Naive thymus-derived CD4-positive, alpha-beta T cell (primary cell): Measurements from ENCODE around the gene DNAJC7. TPM values are rescaled to one million over a fixed set of nuclear protein-coding genes. Genes with fewer than 3 reads are reported as not detected.

Experiments used
- ATAC-seq: fragments of 150-1000 bp; cut with Tn5 transposase; 2 replicates; pipeline ENCODE4 v1.10.0; 2021; ENCODE audit warnings: mild to moderate bottlenecking, moderate library complexity
- CTCF ChIA-PET: fragments of 350-600 bp; sonication (Branson Sonifier 250); formaldehyde crosslinking; loops from one replicate; lab custom pipeline; 2021; ENCODE audit warnings: antibody characterized with exemption; lab: Charles Lee
- POLR2A ChIA-PET: fragments of 350-600 bp; sonication (Branson Sonifier 250); formaldehyde crosslinking; loops from one replicate; lab custom pipeline; 2021; ENCODE audit warnings: antibody characterized with exemption, inconsistent platforms; lab: Charles Lee
- DNase-seq, 9 donors: peaks; one replicate each; pipeline versions ENCODE4 v3.0.0 to v3.0.0-alpha.2; 2020 to 2022; ENCODE audit warnings: mixed read lengths in 1 of 9
- H3K27ac ChIP-seq: one replicate; pipeline ENCODE4 v1.7.0; 2013; ENCODE audit warnings: mild to moderate bottlenecking, low read depth, low read length, moderate library complexity
- H3K27me3 ChIP-seq, 2 donors: one replicate each; pipeline ENCODE4 v1.7.0; 2013; ENCODE audit warnings: low read length in 2 of 2, mild to moderate bottlenecking in 2 of 2, moderate library complexity in 2 of 2; ENCODE audit not compliant: control insufficient read depth in 2 of 2, insufficient read depth in 2 of 2
- H3K36me3 ChIP-seq, 3 experiments: 1 replicate in 2 of 3; 2 replicates in 1 of 3; pipeline ENCODE4 v1.7.0; 2013; ENCODE audit warnings: low read length in 3 of 3, mild to moderate bottlenecking in 3 of 3, moderate library complexity in 1 of 3; ENCODE audit not compliant: insufficient read depth in 3 of 3, control insufficient read depth in 2 of 3
- H3K4me1 ChIP-seq, 2 donors: one replicate each; pipeline ENCODE4 v1.7.0; 2013; ENCODE audit warnings: low read length in 2 of 2, mild to moderate bottlenecking in 2 of 2, moderate library complexity in 1 of 2; ENCODE audit not compliant: control insufficient read depth in 2 of 2, insufficient read depth in 2 of 2
- H3K4me3 ChIP-seq: 2 replicates; pipeline ENCODE4 v1.7.0; 2013; ENCODE audit warnings: mild to moderate bottlenecking, low read length
- H3K9me3 ChIP-seq, 3 experiments: 1 replicate in 2 of 3; 2 replicates in 1 of 3; pipeline ENCODE4 v1.7.0; 2013; ENCODE audit warnings: low read length in 3 of 3; ENCODE audit not compliant: control insufficient read depth in 2 of 3
- H3K27ac Mint-ChIP-seq, 9 donors: one replicate each; pipeline ENCODE4 v1.8.0; 2020 to 2022; ENCODE audit warnings: mixed read lengths in 9 of 9, mild to moderate bottlenecking in 8 of 9, moderate library complexity in 5 of 9, inconsistent platforms in 2 of 9
- H3K27me3 Mint-ChIP-seq, 5 donors: one replicate each; pipeline ENCODE4 v1.8.0; 2021 to 2022; ENCODE audit warnings: mixed read lengths in 5 of 5, mild to moderate bottlenecking in 1 of 5
- H3K36me3 Mint-ChIP-seq, 5 donors: one replicate each; pipeline ENCODE4 v1.8.0; 2020 to 2022; ENCODE audit warnings: mixed read lengths in 5 of 5, mild to moderate bottlenecking in 3 of 5, inconsistent platforms in 1 of 5
- H3K4me1 Mint-ChIP-seq, 7 donors: one replicate each; pipeline ENCODE4 v1.8.0; 2020 to 2022; ENCODE audit warnings: mixed read lengths in 7 of 7, mild to moderate bottlenecking in 3 of 7, inconsistent platforms in 1 of 7
- H3K4me3 Mint-ChIP-seq, 10 donors: one replicate each; pipeline ENCODE4 v1.8.0; 2020 to 2022; ENCODE audit warnings: mild to moderate bottlenecking in 10 of 10, mixed read lengths in 10 of 10, moderate library complexity in 6 of 10, inconsistent platforms in 2 of 10
- H3K9me3 Mint-ChIP-seq, 11 donors: one replicate each; pipeline ENCODE4 v1.8.0; 2020 to 2022; ENCODE audit warnings: mixed read lengths in 11 of 11, mild to moderate bottlenecking in 4 of 11, inconsistent platforms in 1 of 11, moderate library complexity in 1 of 11
- intact Hi-C, 2 donors: fragments of 100-400 bp; cut with micrococcal nuclease; formaldehyde crosslinking; loops; one replicate each; pipeline ENCODE4 v1.15.1; 2023
- polyA plus RNA-seq, 2 donors: library from polyadenylated mRNA; unstranded; fragments of 300-500 nt; fragmentation: Illumina TruSeq; gene quantifications; one replicate each; pipeline ENCODE4 v1.2.3, GENCODE V29; 2021
- total RNA-seq, 6 experiments: library from RNA in 5 of 6; stranded (reverse) in 5 of 6; gene quantifications; 1 replicate in 5 of 6; 2 replicates in 1 of 6; pipeline ENCODE4 v1.2.3 and lab custom pipeline; 2021 to 2026

The DNAJC7 gene
- total and polyA plus RNA-seq, 7 experiments from 2014 or later: 65.4 to 145 (median 107) TPM

DNA sequence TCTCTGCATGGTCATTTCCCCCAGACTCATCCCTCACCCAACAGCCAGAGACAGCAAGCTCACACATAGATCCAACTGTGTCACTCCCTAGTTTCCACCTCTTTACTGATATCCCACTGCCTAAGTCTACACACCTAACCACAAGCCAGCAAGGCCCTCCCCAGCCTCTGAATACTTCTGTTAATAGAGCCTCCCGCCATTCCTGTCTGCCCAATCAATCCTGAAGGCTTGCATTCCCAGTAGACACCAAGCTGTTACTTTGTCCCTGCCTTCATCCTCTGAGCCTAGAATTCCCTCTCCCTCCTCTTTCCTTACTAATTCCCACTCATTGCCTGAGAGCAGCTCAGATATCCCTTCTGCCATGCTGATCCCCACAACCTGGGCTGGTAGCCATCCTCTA is 28.5 kb upstream of the DNAJC7 start:
- ChIA-PET CTCF (interaction anchor here (1.5 kb wide), 1 partner anchor 26 kb away, joined by 3 read pairs; the partner anchor contains the start of gene NKIRAS2), POLR2A (interaction anchor here (0.6 to 1.1 kb wide), 2 partner anchors 26 to 730 kb away, joined by 3 read pairs; partner anchors contain the start of gene NKIRAS2)
- DNase-seq (no peak), ATAC-seq (no peak)
- H3K27me3 ChIP-seq: no peaks in the 10 kb centered on the region
- no peaks in the 10 kb centered on the region for H3K36me3 Mint-ChIP-seq
- peak overlapping the region in 2 of 9 donors; percentile 4 to 19 for H3K27ac Mint-ChIP-seq
- peaks cover 0 to 21% (median 1%) of the 10 kb centered on the region in 5 donors for H3K27me3 Mint-ChIP-seq
- no peaks in the 10 kb centered on the region for H3K36me3 ChIP-seq
- H3K4me1 Mint-ChIP-seq: peaks cover 1 to 9% (median 2%) of the 10 kb centered on the region in 7 donors
- H3K4me3 ChIP-seq: no peak overlapping the region
- H3K4me1 ChIP-seq: peaks cover 0 to 4% of the 10 kb centered on the region in 2 donors
- no peaks in the 10 kb centered on the region for H3K9me3 ChIP-seq
- intact Hi-C loops: no loop called here
- H3K4me3 Mint-ChIP-seq: no peak overlapping the region
- H3K27ac ChIP-seq: no peak overlapping the region
- no peaks in the 10 kb centered on the region for H3K9me3 Mint-ChIP-seq

DNA sequence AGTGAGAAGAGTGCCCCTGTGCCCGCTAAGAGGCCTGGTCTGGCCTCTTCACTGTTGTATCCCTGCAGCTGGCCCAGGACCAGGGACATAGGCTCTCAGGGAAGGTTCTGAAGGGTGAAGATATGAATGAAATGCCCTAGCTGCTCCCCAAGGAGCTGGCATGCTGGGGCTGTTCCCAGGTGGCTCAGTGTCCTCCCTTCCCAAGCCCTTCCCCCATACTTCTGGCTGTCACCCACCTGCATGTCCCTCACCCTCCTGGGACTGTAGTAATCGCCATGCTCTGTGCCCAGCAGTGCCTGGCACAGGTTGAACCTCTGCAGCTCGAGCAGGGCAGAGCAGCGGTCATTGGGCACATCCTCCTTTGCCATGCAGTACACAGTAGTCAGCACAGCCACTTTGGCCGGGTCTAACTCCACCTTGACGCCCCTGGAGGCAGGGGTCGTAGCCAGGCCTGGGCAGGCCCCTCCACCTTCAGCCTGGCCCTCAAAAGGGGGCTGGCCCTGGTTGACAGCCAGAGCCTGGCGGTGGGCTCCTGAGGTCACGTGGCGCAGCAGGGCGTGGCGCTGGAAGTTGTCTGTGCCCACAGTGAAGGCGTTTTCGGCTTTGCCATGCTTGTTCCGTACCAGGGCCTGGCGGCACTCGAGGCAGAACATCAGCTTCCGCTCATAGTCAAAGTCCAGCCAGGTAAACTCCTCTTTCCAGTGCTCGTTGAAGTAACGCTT is 25.5 kb upstream of the DNAJC7 start:
- Mint-ChIP-seq H3K27me3 (peaks cover 0 to 6% (median 0%) of the 10 kb centered on the region in 5 donors), H3K27ac (no peak overlapping the region), H3K36me3 (no peaks in the 10 kb centered on the region), H3K4me1 (no peaks in the 10 kb centered on the region), H3K9me3 (no peaks in the 10 kb centered on the region), H3K4me3 (no peak overlapping the region)
- ChIA-PET CTCF (interaction anchor here (0.7 kb wide), 1 partner anchor 68 kb away, joined by 6 read pairs; no protein-coding TSS in a partner anchor), POLR2A (no interaction called here)
- H3K4me1 ChIP-seq: no peaks in the 10 kb centered on the region
- H3K27ac ChIP-seq: no peak overlapping the region
- no peaks in the 10 kb centered on the region for H3K27me3 ChIP-seq
- H3K36me3 ChIP-seq: no peaks in the 10 kb centered on the region
- no peak overlapping the region for H3K4me3 ChIP-seq
- ATAC-seq: no peak
- intact Hi-C loops: no loop called here
- no peaks in the 10 kb centered on the region for H3K9me3 ChIP-seq
- no peak for DNase-seq

DNA sequence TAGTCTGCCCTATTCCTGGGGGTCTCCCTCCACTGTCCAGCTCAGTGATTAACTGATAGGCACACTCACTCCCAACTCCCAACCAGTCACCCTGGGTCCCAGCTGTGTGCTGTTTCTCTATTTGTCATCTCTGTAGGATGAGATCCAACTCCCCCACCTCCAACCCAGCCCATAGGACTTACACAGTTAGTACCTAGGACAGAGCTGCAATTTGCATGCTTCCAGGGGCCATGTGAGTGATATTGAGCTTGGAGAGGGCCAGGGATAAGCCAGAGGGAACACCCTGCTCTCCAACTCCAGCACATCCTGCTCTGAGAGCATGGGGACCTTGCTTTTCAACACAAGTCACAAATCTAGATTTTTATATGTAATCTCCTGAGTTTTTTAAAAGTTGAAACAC is 24.4 kb upstream of the DNAJC7 start:
- no peaks in the 10 kb centered on the region for H3K27me3 ChIP-seq
- ChIA-PET POLR2A (interaction anchor here (1.2 kb wide), 1 partner anchor 76 kb away, joined by 3 read pairs; no protein-coding TSS in a partner anchor), CTCF (interaction anchor here (0.5 kb wide), 1 partner anchor 26 kb away, joined by 3 read pairs; no protein-coding TSS in a partner anchor)
- Mint-ChIP-seq H3K27me3 (peaks cover 0 to 6% (median 0%) of the 10 kb centered on the region in 5 donors), H3K27ac (no peak overlapping the region), H3K36me3 (no peaks in the 10 kb centered on the region), H3K4me1 (no peaks in the 10 kb centered on the region), H3K4me3 (no peak overlapping the region), H3K9me3 (no peaks in the 10 kb centered on the region)
- no peak overlapping the region for H3K27ac ChIP-seq
- H3K4me1 ChIP-seq: no peaks in the 10 kb centered on the region
- no peak overlapping the region for H3K4me3 ChIP-seq
- intact Hi-C loops: no loop called here
- DNase-seq (no peak), ATAC-seq (no peak)
- H3K9me3 ChIP-seq: no peaks in the 10 kb centered on the region
- no peaks in the 10 kb centered on the region for H3K36me3 ChIP-seq

DNA sequence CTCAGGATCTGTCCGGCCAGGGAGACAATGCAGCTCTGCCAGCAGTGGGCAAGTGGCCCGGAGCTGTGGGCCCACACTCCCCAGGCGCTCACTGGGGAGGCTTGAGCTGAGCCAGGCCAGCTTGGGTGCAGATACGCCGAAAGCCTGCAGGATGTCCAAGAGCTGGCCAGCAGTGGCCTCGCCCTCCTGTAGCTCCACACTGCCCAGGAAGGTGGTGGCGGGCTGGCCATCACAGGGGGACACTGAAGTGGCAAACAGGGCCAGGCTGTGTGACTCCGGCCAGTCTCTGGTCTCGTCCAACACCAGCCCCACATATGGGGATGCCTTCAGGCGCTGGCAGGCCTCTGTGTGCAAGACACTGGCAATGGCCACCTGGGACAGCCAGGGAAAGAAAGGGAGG is 23.6 kb upstream of the DNAJC7 start:
- no peaks in the 10 kb centered on the region for H3K36me3 ChIP-seq
- no peaks in the 10 kb centered on the region for H3K4me1 ChIP-seq
- intact Hi-C loops: no loop called here
- no peak for DNase-seq
- no peak overlapping the region for H3K4me3 ChIP-seq
- Mint-ChIP-seq H3K27me3 (peaks cover 0 to 6% (median 0%) of the 10 kb centered on the region in 5 donors), H3K4me3 (no peak overlapping the region), H3K9me3 (no peaks in the 10 kb centered on the region), H3K36me3 (no peaks in the 10 kb centered on the region), H3K27ac (no peak overlapping the region), H3K4me1 (no peaks in the 10 kb centered on the region)
- no peaks in the 10 kb centered on the region for H3K9me3 ChIP-seq
- no peaks in the 10 kb centered on the region for H3K27me3 ChIP-seq
- ChIA-PET CTCF (no interaction called here), POLR2A (interaction anchor here (0.6 to 1.2 kb wide), 2 partner anchors 16 to 75 kb away, joined by 3 to 6 read pairs; no protein-coding TSS in a partner anchor)
- no peak for ATAC-seq
- H3K27ac ChIP-seq: no peak overlapping the region

DNA sequence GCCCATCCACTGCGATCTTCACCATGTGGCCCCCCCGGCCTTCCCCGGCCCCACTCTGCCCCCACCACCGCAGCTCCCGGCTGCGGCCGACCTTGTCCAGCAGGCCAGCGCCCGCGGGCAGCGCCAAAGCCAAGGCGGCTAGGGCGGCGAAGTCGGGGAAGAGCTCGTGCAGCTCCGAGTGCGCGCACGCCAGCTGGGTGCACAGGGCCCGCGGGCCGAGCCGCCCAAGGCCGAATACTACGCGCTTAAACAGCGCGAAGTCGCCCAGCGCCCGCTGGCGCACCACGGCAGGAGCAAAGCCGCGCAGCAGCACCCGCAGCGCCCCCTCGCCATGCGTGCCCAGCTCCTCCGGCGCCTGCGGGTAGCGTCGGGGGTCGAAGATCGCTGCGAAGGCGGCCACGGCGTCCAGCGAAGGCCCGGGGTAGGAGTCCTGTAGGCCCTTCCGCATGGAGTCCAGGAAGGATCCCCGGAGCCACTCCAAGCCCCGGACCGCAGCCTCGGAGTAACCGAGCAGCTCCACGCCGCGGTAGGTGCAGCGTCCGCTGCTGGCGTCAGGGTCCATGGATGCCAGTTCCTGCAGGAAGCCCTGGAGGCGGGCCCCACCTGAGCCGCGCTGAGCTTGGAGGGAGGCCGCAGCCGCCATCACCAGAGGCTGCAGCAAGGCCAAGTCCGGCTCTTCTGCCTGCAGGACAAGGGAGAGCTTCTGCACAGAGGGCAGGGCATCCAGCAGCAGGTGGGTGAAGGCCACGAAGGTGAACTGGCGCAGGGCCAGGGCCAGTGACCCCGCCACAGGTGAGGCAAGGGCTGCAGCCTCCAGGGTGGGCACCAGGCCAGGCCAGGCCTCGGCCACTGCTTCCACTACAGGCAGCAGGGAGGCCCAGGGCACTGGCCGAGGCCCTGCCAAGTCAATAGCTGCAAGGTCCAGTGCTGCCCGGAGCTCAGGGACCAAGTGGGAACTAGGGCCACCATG is 22.8 kb upstream of the DNAJC7 start:
- POLR2A ChIA-PET: no interaction called here
- Histone ChIP-seq H3K4me3 (no peak overlapping the region), H3K36me3 (no peaks in the 10 kb centered on the region), H3K27ac (no peak overlapping the region), H3K4me1 (no peaks in the 10 kb centered on the region), H3K9me3 (no peaks in the 10 kb centered on the region), H3K27me3 (no peaks in the 10 kb centered on the region)
- CTCF ChIA-PET: interaction anchor here (0.7 to 1.3 kb wide), 2 partner anchors 22 to 27 kb away, joined by 3 read pairs; no protein-coding TSS in a partner anchor
- no peaks in the 10 kb centered on the region for H3K36me3 Mint-ChIP-seq
- intact Hi-C loops: no loop called here
- H3K27ac Mint-ChIP-seq: no peak overlapping the region
- DNase-seq (no peak), ATAC-seq (no peak)
- H3K4me1 Mint-ChIP-seq: no peaks in the 10 kb centered on the region
- H3K27me3 Mint-ChIP-seq: peaks cover 0 to 6% (median 0%) of the 10 kb centered on the region in 5 donors
- peak overlapping the region in 2 of 10 donors; percentile 41 for H3K4me3 Mint-ChIP-seq
- H3K9me3 Mint-ChIP-seq: no peaks in the 10 kb centered on the region

DNA sequence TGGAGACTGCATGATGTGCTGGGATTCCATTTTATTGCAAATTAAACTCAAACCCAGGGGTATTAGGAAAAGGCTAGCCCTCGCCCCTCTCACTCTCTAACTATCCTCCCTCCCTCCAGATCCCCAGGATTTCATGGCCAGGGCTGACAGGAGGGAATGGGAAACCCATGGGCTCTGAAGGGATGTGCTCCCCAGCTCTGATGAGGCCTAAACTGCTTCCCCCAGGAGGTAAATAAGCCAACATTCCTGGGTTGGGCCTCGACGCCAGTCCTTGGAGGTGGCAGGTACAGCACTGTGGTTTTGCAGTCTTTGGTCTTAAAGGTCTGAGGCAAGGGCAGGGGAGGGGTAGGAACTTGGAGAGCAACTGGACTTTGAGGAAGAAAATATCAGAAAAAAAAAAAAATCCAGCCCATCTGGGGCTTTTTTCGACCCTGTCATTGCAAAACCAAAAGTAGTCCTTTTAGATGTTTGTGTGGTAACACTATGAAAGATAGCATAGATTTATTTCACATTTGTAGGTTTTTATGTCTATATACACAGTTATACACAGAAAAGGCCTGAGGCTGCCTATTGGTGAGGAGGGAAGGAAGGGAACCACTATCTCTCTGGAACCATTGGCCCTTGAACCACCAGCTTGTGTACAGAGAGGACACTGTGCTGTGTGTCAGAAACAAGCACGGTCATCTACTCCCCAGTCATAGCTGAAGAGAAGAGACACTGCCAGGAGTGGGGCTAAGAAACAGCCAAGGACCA is 21.2 kb upstream of the DNAJC7 start:
- H3K27ac ChIP-seq: no peak overlapping the region
- H3K4me1 ChIP-seq: no peaks in the 10 kb centered on the region
- no peak overlapping the region for H3K4me3 ChIP-seq
- no peaks in the 10 kb centered on the region for H3K36me3 Mint-ChIP-seq
- H3K9me3 ChIP-seq: no peaks in the 10 kb centered on the region
- H3K4me1 Mint-ChIP-seq: peaks cover 2 to 9% (median 8%) of the 10 kb centered on the region in 7 donors
- DNase-seq: no peak
- peaks cover 0 to 9% (median 0%) of the 10 kb centered on the region in 5 donors for H3K27me3 Mint-ChIP-seq
- H3K4me3 Mint-ChIP-seq: no peak overlapping the region
- intact Hi-C loops: no loop called here
- H3K9me3 Mint-ChIP-seq: no peaks in the 10 kb centered on the region
- CTCF ChIA-PET: interaction anchor here (1.3 kb wide), 1 partner anchor 28 kb away, joined by 3 read pairs; no protein-coding TSS in a partner anchor
- POLR2A ChIA-PET: no interaction called here
- no peak for ATAC-seq
- no peaks in the 10 kb centered on the region for H3K27me3 ChIP-seq
- no peaks in the 10 kb centered on the region for H3K36me3 ChIP-seq
- no peak overlapping the region for H3K27ac Mint-ChIP-seq
